GM19025 (cell line): ENCODE data around the gene MYH3.
A peak's percentile ranks its signal among the peaks of the same experiment; 100 is the strongest.
"Not testable (repeated sequence)": the region's sequence is repeated elsewhere in the genome, so short reads cannot be mapped to it uniquely, and the experiment has no call there.

Experiments
- ATAC-seq: cut with Tn5 transposase; IDR thresholded peaks from one replicate; pipeline ENCODE4 v1.9.1; 2021; ENCODE audit warnings: mild to moderate bottlenecking, low read depth, moderate library complexity; ENCODE audit not compliant: unreplicated experiment

The MYH3 gene

DNA sequence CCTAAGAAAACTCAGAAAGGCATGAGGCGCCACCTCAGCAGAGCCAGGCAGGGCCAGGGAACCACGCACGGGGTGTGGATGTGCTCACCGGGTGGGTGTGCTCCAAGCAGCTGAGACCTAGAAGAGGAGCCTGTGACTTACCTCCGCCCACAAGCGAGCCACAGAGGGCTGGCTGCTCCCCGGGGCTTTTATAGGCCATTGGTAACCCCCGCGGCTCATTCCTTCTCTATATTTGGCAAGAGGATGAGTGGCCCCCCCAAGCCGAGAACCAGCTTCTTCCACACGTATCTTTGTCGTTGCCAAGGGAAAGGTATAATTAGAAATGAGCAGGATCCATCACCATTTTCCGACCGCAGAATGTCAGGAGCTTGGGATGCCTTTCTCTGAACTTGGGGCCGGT is at the start of gene MYH3:
Gene MYH3 (minus strand): TSS at position 162 of the 400 bp plus-strand sequence. CDS start 2,245 bp downstream, outside the sequence.
- no peak for ATAC-seq

DNA sequence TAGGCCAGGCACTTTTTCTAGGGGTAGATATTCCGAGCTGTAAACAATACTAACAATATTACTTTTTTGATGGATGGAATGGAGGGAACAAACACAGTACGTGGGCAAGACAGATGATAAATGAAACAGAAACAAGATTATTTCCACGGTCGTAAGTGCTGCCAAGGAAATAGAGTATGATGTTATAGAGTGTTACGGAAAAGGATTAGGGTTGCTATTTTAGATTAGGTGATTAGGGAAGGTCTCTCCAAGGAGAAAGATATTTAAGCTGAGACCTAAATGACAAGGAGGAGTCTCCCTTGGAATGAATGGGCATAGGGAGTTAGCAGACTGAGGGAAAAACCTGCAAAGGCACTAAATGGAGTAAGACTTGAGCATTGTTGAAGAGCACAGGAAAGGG is 48.6 kb upstream of the MYH3 start:
- ATAC-seq, result no peak

DNA sequence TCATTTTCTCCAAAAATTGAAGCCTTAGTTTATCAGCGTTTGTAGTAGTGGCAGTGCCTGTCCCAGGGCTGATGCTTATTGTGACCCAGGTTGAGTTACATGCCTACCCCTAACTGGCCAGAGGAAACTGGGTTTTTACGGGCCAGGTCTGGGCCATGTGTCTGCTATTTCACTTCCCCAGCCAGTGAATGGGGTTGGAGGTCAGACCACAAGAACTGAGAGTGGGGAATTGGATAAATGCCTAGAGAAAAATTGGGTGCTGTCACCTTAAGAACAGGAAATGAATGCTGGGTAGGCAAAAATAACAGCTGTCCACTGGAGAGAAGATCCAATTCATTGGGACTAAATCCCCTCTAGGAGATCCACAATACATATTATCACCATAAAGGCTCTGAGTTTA is 45.5 kb upstream of the MYH3 start:
- ATAC-seq, result no peak

DNA sequence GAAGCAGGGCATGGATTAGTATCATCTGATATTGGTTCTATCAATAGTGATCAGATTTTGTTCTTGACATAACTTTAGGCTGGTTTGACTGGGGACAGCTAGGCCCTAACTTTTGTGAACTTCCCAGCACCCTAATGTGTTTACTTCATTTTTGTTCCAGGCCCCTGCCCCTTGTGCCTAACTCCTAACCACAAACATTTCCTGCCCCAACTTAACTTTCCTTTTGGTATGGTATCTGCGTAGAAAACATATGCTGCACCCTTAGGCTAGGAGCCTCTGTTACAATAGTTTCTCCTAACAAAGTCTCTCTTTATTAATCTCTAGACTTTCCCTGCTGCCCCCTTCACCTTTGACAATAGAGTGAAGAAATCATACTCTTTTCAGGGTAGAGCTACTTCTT is 42.7 kb upstream of the MYH3 start:
- no peak for ATAC-seq

DNA sequence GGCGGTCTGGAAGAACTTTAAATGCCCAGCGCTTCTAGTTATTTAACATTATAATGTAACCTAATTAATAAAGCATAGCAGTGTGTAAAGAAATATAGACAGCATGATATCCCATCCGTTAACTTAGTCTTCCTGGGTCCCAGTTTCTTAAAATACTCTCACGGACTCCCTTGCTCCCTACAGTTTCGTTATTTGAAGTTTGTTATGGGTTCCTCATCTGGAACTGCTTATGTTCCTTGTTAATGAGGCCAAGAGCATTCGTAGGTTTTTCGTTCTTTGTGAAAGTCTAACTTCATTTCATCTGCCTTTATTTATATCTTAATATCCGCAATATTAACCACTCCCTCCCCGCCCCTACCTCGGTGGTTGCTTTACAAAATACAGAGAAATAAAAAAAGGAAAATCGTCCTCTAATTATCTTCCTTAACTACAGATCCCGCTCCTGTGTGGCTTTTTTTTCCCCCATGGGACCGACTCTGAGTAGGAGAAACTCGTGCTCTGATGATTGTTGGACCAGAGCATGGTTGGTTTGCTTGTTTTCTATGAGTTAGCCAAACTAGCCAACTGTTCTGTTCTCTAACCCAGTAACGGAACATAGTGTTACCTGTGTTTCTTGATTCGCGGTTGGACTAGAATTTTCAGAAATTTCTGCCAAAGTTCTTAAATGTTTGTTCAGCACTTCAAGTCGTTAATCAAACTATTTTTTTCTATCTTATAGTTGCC is 41.1 kb upstream of the MYH3 start:
- no peak for ATAC-seq

DNA sequence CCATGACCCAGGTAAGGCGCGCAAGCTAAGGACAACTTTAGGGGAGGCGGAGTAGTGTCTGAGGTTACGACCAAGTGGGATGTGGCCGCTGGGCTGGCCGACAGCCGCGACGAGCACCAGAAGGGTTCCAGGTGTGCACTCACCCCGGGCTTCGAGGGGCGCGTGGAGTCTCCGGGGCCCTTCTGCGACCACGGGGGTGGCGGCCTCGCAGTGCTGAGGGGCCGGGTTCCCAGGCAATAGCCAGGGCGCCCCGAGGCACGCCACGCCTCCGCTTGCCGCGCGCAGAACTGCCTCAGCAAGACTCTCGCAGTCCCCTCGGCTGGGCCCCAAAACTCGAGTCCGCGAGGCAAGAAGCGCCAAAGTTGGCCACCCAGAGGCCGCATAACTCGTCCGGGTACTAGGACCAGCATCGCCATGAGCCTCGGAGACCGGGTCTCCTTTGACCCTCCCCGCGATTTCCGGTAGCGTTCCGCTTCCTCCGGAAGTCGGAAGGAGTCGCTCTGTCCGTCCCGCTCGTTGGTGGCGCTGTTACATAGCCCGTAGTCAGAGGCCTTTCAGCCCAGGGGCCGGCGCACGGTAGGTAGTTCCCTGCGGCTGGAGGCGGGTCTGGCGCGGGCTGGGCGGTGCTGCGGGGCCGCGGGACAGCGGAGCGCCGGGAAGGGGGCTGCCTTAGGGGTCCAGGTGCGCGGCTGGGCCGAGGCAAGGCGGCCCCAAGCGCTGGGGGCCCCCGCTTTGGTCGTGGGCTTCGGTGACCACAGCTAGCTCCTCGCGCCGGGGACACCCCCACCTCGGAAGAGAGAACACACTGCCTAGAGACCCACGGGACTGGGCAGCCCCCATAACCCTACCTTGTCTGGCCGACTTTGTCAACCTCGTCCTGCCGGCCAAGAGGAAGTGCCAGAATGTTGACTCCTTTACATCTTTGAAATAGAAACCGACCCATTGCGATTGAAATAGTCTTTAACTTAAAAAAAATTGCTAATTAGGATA is 40.3 kb upstream of the MYH3 start, which contains the start of the genes ADPRM and SCO1:
Gene ADPRM (plus strand): TSS at position 503 of the 990 bp plus-strand sequence. CDS start 7,333 bp downstream, outside the sequence.
Gene SCO1 (minus strand): TSS at position 442 of the 990 bp plus-strand sequence. CDS start 26 bp downstream, at position 416.
- peak; percentile 92 for ATAC-seq

DNA sequence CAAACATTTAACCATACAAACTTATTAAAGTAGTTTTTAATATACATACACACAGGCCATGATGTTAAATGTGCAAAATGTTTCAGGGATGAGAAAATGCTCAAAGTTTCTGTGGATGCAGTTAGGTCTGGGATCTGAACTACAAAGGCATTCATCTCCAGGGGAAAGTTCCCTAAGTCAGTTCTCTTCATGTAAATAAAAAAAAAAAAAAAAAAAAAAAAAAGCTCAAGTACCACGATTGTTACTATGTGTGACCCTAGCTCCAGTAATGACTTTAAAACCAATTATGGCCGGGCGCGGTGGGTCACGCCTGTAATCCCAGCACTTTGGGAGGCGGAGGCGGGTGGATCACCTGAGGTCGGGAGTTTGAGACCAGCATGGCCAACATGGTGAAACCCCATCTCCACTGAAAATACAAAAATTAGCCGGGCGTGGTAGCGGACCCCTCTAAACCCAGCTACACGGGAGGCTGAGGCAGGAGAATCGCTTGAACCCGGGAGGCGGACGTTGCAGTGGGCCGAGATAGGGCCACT is 38.8 kb upstream of the MYH3 start:
- not testable (repeated sequence) for ATAC-seq

DNA sequence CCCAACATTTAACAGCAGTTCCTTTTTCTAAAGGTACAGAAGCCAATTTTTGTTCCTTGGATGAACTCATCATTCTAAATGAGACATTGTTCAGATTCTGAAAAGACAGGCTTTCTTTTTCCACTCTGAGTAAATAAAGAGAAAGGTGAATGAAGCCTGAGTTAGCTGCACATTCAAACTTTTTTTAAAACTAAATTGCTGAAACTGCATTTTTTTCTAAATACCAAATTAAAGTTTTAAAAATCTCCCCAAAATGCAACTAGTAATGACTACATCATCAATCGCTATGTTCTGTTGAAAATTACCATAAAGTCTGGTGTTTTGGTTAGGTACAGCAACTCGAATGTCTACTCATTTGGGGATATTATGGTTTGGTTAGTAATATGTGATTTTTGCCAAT is 30.4 kb upstream of the MYH3 start:
- no peak for ATAC-seq

DNA sequence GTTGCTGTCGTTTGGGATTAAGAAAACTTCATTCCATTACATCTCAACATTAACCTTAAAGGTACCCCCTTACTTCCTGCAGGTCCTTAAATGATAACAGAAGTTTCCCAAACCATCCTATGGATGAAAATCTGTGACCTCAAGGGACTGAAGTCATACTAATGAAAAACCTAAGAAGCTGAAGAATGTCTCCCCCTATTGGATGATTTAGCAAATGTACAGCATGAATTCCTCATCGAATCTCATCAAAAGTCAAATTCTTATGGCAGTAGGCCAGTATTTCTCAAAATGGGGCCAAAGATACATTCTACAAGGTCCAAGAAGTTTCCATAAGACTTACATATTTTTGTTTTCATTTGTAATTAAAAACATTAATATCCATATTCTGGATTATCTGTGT is 26.7 kb upstream of the MYH3 start:
- no peak for ATAC-seq

DNA sequence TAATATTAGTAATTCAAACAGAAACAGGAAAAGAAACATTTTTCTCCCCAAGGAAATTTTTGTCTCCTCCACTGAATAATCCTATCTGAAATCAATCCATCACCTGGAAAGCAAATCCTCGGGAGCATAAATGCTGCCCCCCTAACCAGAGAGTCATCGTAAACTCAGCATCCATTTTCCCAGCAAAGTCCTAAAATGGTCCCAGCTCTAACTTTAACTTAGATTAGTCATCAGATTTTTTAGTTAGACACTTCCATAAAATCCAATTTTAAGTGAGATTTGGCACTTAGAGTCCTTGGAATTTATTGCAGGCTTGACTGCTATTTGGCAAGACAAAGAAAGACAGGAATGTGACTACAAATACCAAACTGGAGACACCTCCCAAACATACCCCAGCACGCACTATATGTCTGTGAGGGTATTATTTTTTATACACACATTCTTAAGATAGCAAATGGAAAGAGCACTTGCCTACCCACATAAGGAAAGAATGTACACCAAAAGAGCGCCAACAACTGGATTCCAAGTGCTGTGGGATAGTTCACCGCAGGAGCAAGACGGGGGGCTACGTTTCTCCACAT is 24.8 kb upstream of the MYH3 start:
- no peak for ATAC-seq

DNA sequence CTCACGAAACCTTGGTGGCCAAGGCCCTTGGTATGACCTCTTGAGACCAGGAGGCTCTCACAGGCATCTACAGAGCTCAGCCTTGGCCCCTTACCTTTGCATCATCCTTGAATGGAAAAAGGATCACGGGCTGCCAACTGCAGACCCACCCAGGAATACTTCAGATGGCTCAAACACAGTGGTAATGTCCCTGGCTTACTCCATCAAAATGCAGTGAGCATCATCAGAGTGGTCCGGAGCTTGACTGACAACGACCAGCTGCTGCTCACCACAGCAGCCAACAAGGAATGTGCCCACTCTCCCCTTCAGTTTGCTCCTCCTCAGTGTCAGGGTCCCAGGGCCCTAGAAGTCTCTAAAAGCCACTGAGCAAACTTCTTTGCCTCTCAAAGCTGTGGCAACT is 17.6 kb upstream of the MYH3 start:
- ATAC-seq, result no peak

DNA sequence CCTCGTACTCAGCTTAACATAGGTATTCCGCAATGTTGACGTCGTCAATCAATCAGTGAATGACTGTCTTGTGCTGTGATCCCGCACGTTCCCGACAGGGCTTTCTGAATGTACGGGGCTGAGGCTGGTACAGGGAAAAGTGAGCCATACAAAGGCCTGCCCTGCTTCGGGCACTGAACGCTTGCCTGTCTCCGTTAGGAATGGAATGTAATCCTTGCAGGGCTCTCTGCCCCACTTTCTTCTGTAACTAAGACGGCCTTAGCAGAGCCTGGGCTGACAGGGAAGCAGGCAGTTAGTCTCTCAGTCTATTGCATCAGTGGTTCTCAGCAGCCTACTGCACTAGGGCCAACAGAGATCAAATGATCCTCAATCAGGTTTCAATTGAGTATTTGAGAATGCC is 16.2 kb upstream of the MYH3 start:
- no peak for ATAC-seq

DNA sequence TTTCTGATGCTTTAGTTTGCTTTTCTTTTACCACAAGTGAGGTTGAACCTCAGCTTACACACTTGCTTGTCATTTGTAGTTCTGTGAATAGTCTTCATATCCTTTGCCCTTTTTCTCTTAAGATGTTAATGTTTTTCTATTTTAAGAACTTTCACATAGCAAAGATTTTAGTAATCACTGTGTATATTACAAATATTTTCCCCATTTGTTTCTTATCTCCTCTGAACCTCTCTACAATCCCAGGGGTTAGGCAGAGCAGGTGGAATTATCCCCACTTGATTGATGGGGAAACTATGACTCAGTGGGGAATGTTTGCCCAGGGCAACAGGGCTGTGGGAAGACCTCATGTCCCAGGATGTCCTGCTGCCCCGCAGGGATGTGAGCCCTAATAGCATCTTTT is 11.7 kb upstream of the MYH3 start:
- no peak for ATAC-seq

DNA sequence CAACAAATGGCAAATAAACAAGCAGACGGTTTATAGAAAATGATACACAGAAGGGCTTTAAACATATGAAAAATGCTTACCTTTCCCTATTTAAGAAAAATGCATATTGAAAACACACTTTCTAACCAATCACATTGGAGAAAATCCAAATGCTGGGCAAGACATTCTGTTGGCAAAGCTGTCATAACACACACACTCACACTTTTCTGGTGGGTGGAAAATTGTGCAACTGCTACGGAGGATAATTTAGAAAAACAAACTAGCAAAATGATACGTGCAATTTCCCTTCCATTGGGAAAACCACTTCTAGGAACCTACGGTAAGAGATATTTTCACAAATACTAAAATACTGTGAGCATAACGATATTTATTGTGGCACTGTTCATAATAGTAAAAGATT is 9.8 kb upstream of the MYH3 start:
- ATAC-seq, result no peak

DNA sequence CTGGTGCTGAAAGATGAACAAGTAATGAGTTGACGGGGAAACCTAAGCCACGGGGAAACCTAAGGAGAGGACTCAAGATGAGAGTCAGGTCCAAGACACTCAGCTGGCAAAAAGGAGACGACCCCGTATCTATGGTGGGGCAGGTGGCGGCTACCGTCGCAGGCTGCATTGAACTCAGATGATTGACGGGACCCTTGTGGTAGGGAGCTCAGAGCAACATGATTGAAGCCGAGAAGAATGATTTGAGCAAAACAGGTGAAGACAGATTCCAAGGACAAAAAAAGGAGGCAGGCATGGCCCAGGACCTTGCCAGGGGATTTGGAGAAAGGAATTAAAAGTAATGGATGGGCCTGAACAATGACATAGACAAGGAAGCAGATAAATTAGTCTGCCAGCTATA is 7.5 kb upstream of the MYH3 start:
- no peak for ATAC-seq

DNA sequence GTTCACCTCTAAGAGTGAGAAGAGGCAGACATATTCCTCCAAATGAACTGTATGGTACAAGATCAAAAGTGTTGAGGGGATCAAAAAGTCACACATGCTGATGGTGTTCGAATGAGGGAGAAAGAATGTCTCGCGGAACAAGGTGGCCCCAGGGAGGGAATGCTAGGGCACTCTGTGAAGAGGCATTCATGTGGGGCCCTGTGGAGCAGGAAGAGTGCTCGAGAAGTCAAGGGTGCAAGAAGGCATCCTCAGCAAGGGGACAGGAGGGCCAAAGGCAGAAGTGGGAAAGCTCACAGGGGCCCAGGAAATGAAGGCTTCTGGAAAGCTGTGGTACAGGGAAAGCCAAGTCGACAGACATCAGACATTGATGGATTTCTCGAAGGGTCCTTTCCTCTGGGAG is 6.1 kb upstream of the MYH3 start:
- ATAC-seq, result no peak

DNA sequence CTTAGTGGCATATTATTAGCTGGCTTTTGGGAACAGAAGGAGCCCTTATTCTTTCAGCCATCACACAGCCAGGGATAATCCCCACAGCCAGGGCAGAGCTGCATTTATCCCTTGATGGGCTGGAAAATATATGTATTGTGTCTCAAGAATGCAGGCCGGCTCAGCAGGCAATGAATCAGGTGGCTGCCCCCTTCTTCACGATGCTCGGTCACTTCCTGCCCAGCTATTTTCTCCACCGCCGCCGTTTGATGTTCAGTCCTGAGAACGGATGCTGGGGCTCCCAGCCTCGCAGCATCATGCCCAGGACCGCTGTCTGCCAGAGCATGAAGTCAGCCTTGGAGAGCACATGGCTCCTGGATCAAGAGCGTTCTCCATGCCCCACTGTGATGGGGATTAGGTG is 4.3 kb upstream of the MYH3 start:
- ATAC-seq, result no peak

DNA sequence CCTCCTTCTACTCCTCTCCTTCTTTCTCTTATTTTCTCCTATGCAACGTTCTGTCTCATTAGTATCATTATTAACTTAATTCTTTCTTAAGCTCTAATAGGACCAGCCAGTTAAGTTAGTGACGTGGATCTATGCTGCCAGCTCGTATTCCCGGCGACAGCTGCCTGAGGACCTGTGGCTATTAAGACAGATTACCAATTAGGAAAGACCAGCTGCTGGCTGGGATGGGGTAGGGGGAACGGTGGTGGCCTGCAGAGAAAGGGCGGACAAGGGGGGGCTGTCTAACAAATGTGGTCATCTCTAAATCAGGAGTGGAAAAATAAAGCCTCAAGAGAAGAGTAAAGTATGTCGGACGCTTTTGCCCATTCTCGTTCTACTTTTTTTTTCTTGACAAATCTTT is 770 bp upstream of the MYH3 start:
- ATAC-seq, result no peak

DNA sequence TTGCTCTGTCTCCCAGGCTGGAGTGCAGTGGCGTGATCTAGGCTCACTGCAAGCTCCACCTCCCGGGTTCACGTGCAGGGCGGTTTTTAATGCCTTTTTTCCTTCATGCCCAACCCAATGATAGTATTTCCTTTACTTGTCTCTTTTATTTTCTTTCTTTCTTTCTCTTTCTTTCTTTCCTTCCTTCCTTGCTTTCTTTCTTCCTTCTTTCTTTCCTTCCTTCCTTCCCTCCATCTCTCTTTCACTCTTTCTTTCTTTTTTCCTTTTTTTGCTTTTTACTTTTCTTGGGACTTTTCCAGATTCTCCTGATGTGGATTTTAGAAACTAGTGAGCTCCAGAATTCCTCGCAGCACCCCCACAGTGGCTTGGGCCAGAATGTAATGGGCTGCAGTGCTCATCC is 3.1 kb downstream of the MYH3 start:
- ATAC-seq, result no peak

DNA sequence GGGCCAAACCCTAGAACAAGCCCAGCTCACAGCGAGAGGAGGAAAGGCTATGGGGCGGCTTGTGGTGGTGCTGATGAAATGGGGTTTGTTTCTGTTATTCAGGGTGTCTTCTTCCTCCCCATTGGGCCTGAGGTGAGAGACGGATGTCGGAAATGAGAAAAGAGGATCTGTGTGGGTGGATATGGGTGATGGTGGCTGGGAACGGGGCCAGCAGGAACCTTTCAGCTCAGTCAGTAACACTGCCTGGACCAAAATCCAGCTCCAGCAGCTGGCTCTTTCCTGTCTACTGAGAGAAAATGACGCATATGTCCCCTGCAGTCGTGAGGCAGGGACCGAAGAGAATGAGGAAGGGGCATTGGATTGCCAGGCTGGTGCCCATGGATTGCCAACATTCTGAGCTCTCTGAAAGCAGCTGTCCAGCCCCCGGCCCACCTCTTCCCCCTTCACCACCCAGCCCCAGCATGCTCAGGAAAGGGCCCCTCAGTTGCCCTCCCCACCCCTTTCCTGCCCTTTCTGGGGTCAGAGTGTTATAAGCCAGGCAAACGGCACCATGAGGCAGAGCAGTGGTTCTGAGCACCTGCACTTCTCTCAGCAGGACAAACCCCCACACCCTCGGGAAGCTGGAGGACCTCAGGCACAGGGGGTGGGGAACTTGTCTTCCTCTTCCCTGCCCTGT is 4.0 kb downstream of the MYH3 start:
- no peak for ATAC-seq
